Coronary artery (tissue), 2 donors: ENCODE data around the gene E2F2.
"Not testable (repeated sequence)": the region's sequence is repeated elsewhere in the genome, so short reads cannot be mapped to it uniquely, and the experiment has no call there.

Source experiments
- DNase-seq: peaks from one replicate; pipeline ENCODE4 v3.0.0-alpha.2; 2017; ENCODE audit warnings: low spot score
- H3K27ac ChIP-seq, 2 donors: fragments of 200-600 bp; sonication (generic); one replicate each; pipeline ENCODE4 v1.5.1; 2016 to 2019
- H3K4me3 ChIP-seq: fragments of 200-600 bp; sonication (generic); 2 replicates; pipeline ENCODE4 v1.5.1; 2016; ENCODE audit warnings: mild to moderate bottlenecking, moderate library complexity
- TF ChIP-seq, protein P1 (sequence below): fragments of 200-600 bp; sonication (generic); IDR thresholded peaks from one replicate; pipeline ENCODE4 v1.5.1; 2019; ENCODE audit warnings: antibody characterized with exemption

Gene E2F2

GRCh38 chr1:23544444-23545389, 13.7 kb upstream of the E2F2 start:
- peak; percentile 84 for DNase-seq
- H3K27ac ChIP-seq, result no peak overlapping the region
- TF ChIP-seq, protein P1, sequence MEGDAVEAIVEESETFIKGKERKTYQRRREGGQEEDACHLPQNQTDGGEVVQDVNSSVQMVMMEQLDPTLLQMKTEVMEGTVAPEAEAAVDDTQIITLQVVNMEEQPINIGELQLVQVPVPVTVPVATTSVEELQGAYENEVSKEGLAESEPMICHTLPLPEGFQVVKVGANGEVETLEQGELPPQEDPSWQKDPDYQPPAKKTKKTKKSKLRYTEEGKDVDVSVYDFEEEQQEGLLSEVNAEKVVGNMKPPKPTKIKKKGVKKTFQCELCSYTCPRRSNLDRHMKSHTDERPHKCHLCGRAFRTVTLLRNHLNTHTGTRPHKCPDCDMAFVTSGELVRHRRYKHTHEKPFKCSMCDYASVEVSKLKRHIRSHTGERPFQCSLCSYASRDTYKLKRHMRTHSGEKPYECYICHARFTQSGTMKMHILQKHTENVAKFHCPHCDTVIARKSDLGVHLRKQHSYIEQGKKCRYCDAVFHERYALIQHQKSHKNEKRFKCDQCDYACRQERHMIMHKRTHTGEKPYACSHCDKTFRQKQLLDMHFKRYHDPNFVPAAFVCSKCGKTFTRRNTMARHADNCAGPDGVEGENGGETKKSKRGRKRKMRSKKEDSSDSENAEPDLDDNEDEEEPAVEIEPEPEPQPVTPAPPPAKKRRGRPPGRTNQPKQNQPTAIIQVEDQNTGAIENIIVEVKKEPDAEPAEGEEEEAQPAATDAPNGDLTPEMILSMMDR, result peak; percentile 94
- no peak overlapping the region for H3K4me3 ChIP-seq

DNA sequence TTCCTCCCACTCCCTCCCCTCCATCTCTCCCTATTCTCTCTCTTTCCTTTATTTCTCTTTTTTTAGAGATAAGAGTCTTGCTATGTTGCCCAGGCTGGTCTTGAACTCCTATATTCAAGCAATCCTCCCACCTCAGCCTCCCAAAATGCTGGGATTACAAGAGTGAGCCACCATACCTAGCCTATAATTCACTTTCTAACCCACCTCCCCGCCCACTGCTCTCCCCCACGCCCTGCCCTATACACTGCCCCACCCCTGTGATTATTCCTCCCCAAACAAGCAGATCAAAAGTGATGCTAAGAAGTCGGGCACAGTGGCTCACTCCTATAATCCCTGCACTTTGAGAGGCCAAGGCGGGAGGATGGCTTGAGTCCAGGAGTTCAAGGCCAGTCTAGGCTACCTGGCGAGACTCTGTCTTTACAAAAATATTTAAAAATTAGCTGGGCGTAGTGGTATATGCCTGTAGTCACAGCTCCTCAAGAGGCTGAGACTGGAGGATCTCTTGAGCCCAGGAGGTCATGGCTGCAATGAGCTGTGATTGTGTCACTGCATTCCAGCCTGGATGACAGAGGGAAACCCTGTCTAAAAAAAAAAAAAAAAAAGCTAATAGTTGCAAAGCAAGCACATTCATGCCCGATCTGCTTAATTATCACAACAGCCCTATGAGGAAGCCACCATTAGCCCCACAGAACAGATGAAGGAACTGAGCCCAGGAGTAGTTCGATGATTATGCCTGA, 12.8 kb upstream of the E2F2 start:
- Histone ChIP-seq H3K4me3 (no peak overlapping the region), H3K27ac (no peak overlapping the region)
- TF ChIP-seq, protein P1, result no peak
- DNase-seq, result no peak

- DNase-seq, H3K27ac ChIP-seq, H3K4me3 ChIP-seq: not testable (repeated sequence)
These were observed 11.9 kb upstream of the E2F2 start for GRCh38 chr1:23542940-23543339.

GRCh38 chr1:23539698-23540266, 8.7 kb upstream of the E2F2 start:
- Histone ChIP-seq H3K4me3 (peak overlapping the region; percentile 46), H3K27ac (peak overlapping the region in 1 of 2 donors; percentile 6)
- TF ChIP-seq, protein P1, result peak; percentile 79
- peak; percentile 91 for DNase-seq

- Histone ChIP-seq H3K4me3 (no peak overlapping the region), H3K27ac (no peak overlapping the region)
- TF ChIP-seq, protein P1, result no peak
- no peak for DNase-seq
These were observed 6.4 kb upstream of the E2F2 start for GRCh38 chr1:23537296-23537973.

- no peak for DNase-seq
- TF ChIP-seq, protein P1, result no peak
- H3K27ac ChIP-seq, result peak overlapping the region in 1 of 2 donors; percentile 33
- no peak overlapping the region for H3K4me3 ChIP-seq
These were observed 2.4 kb upstream of the E2F2 start for GRCh38 chr1:23533246-23534023.
